Measurements from ENCODE around the gene RASAL2.

Gene RASAL2

GRCh38 chr1:178470411-178470960 is 376.6 kb downstream of the RASAL2 start:
- DNase-seq: no peak

- no peak for DNase-seq
Measured at GRCh38 chr1:178472531-178472930, 378.6 kb downstream of the RASAL2 start.

GRCh38 chr1:178477373-178477772 is 383.5 kb downstream of the RASAL2 start:
- DNase-seq: no peak

- no peak for DNase-seq
Measured at GRCh38 chr1:178477841-178478240, 383.9 kb downstream of the RASAL2 start.

GRCh38 chr1:178483251-178483957 is 389.5 kb downstream of the RASAL2 start:
- DNase-seq: no peak

GRCh38 chr1:178484698-178485225 is 390.9 kb downstream of the RASAL2 start:
- no peak for DNase-seq

DNA sequence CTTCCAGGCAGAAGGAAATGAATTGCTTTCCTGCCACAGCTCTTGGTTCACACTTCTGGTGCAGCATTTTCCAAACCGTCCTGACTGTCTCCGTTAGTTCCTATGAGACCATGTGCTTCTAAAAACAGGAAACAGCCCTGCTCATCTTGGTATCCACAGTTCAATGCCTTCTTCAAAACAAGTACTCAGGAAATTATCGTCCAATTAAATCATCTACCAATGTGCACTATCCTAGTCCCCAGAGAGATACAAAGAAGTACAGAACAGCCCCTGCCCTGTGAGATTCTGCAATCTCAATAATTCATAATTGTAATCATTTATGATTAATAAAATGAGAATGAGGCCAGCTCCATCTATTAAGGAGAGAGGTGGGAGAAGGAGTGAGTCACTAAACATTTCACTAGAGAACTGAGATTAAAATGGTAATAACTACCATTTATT is 391.7 kb downstream of the RASAL2 start:
- no peak for DNase-seq

- DNase-seq: no peak
Measured at GRCh38 chr1:178486100-178487069, 392.5 kb downstream of the RASAL2 start.

- DNase-seq: no peak
Measured at GRCh38 chr1:178487070-178487615, 393.2 kb downstream of the RASAL2 start.

DNA sequence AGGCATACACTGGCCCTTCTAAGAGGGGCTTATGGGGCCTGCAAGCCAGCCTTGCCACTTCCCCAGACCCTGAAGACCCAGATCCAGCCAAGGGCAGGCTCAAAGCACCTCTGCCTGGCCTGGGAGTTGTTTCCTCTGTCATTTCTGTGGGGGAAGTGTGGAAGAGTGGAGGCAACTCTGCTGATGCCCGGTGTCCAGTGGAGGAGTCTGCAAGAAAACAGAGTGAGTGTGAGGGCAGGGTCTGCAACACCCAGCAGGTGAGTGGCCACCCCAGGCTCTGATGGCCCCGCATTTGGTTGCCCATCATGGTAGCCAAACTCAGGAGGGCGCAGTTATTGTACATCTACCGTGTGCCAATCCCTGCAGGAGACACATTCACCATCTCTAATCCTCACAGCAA is 394.5 kb downstream of the RASAL2 start:
- no peak for DNase-seq

- DNase-seq: no peak
Measured at GRCh38 chr1:178489399-178489798, 395.5 kb downstream of the RASAL2 start.

DNA sequence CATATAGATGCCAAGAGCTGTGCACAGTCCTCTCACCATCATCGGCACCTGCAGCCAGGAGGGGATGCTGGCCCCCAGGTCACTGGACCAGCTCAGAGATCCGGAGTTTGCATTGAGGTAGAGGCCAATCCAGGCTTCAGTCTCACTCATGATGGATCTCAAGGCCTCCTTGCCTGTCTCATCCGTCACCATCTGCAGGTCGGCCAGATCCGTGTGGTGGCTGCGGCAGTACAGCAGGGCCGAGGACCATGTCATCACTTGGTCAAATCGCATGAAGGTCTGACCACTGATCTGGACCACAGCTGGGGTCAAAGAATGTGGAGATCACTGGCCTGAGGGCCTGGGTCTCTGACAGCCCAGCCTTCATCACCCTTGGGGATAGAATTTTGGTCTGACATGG is 396.2 kb downstream of the RASAL2 start:
- DNase-seq: no peak

GRCh38 chr1:178490967-178491366 is 397.1 kb downstream of the RASAL2 start:
- no peak for DNase-seq

DNA sequence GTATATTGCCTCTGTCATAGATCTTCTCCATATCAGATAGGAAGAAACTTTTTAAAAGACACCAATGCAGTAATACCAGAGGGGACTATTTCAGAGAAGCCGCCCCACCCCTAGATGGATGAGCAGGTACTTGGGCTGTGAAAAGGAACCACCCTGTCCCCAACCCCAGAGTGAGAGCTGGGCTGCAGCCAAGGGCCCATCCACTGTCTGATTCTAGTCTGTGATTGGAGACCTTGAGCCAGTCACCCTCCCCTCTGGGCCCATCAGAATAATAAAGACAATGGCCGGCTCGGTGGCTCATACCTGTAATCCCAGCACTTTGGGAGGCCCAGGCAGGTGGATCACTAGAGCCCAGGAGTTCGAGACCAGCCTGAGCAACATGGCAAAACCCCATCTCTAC is 397.8 kb downstream of the RASAL2 start:
- no peak for DNase-seq

GRCh38 chr1:178492341-178492740 is 398.4 kb downstream of the RASAL2 start:
- no peak for DNase-seq

DNA sequence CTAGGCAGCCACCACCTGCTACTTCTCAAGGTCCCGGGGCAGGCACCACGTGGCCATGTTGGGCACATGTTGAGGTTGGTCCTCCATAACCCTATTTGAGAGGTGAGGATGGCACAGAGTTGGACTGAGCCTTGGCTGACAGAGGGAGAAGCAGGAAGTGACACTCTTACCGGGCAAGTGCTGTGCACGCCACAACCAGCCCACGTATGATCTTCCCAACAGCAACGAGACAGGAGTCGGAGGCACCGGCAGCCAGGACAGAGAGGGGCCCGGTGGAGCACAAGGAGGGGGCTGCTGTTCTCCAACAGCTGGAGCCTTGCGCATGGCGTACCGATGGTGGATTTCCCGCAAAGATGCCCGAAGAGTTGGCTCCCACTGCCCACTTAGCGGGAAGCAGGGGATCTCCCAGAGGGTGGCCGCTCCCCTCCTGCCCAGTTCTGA is 399.4 kb downstream of the RASAL2 start:
- DNase-seq: no peak

DNA sequence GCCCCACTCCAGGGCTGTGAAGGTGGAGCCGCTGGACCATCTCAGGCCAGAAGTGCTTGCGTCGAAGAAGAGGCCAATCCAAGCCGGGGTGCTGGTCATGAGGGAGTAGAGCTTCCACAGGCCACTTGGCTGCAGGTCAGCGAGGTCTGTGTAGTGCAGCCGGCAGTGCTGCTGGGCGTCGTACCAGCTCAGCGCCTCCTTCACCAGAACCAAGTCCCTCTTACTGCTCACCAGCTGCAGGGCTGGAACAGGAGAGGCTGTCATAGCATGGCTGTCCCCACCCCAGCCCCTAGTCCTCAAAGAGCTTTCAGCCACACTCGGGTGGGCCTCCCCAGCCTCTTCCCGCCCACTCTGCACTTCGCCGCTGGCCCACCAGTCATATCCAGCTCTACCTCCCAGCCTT is 400.7 kb downstream of the RASAL2 start:
- DNase-seq: no peak

- DNase-seq: no peak
Measured at GRCh38 chr1:178495158-178495557, 401.3 kb downstream of the RASAL2 start.

DNA sequence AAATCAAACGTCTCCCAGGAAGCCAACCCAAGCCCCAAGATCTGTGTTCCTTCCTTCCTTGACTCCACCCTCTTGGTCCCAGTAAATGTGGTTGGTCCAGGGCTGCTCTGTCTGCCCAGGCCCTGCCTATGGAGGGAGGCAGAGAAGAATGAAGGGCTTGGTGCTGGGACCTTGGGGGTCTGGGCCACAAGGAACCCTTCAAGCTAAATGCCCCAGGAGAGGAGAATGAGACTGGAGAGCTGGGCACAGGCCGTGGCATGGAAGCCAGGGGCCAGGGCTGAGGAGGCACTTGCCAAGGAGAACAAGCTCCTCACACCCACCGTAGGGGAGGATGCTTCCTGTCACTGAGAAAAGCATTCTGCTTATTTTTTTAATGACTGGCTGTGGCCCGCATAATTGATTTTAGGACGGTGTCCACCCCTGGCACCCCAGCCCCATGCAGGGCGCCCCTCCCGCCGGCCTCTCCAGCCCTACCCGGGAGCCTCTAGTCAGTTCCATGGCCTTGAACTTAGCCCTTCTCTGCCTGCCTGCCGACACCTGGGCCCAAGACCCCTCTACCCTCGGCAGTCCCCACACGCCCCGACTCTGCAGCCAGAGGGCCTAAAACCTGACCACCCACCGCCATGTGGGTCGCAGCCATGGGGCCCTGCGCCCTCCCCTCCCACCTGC is 402.0 kb downstream of the RASAL2 start:
- DNase-seq: no peak

DNA sequence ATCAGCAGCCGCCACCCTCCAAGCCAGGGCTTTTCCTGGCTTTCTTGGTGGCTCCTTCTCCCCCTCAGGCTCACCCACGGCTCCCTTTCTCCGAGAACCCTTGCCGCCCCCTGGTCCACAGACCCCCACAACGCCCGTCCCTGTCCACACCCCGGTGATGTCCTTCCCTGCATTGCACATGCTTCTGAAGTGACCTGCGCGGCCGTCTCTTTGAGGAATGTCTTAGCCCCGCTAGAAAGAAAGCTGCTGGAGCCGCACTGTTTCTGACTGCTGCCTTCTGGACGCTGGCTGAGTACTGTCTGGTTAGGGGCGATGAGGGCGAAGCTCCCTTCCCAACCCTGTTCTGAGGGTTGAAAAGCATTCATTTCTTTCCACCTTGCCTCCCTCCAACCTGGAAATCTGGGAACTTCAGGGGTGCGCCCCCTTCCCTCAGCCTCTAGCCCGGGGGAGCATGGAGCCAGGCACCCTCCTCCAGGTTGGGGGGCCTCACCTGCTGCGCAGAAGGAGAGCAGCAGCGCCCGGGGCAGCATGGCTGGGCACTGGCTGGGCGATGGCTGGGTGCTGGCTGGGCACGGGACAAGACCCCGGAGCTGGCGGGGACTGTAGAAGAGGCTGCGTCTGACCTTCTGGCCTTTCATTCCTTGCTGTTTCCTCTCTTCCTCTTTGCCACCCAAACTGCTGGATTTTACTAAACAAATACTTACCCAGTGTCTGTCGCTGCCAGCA is 402.7 kb downstream of the RASAL2 start, which contains the start of gene CLEC20A:
Gene CLEC20A, minus strand, starts transcription at position 555 of the 726 bp plus-strand sequence. Its CDS starts 25 bp downstream, at position 530.
- DNase-seq: no peak

GRCh38 chr1:178497903-178498478 is 404.1 kb downstream of the RASAL2 start:
- DNase-seq: no peak

All from CD4-positive, alpha-beta T cell treated with Interleukin-15 for 1 hour (primary cell).